Islet of Langerhans (tissue), 1 donor: ENCODE data around the gene SCN1B.
"Not testable (repeated sequence)": the region's sequence is repeated elsewhere in the genome, so short reads cannot be mapped to it uniquely, and the experiment has no call there.

Source experiments
- FAIRE-seq: peaks from one replicate; lab custom pipeline; 2011; peaks lifted over from hg19 to GRCh38; lab: Jason Lieb, UNC

SCN1B gene

GRCh38 chr19:35019144-35019543, 11.1 kb upstream of the SCN1B start:
- no peak for FAIRE-seq

GRCh38 chr19:35021016-35021415, 9.3 kb upstream of the SCN1B start:
- no peak for FAIRE-seq

- FAIRE-seq, result no peak
Observed at GRCh38 chr19:35021596-35021995, 8.7 kb upstream of the SCN1B start.

GRCh38 chr19:35022460-35022859, 7.8 kb upstream of the SCN1B start:
- FAIRE-seq, result no peak

GRCh38 chr19:35023428-35023827, 6.8 kb upstream of the SCN1B start:
- no peak for FAIRE-seq

GRCh38 chr19:35024095-35024494, 6.2 kb upstream of the SCN1B start:
- FAIRE-seq, result no peak

GRCh38 chr19:35025969-35026368, 4.3 kb upstream of the SCN1B start:
- FAIRE-seq, result no peak

GRCh38 chr19:35026418-35026817, 3.9 kb upstream of the SCN1B start:
- FAIRE-seq, result no peak

- FAIRE-seq, result no peak
Observed at GRCh38 chr19:35027009-35027408, 3.3 kb upstream of the SCN1B start.

- no peak for FAIRE-seq
Observed at GRCh38 chr19:35027851-35028599, 2.2 kb upstream of the SCN1B start.

GRCh38 chr19:35028600-35028885, 1.7 kb upstream of the SCN1B start:
- FAIRE-seq, result not testable (repeated sequence)

GRCh38 chr19:35029275-35029736, 964 bp upstream of the SCN1B start:
- FAIRE-seq, result not testable (repeated sequence)

- FAIRE-seq, result no peak
Observed at GRCh38 chr19:35029737-35030256, 473 bp upstream of the SCN1B start.

- no peak for FAIRE-seq
Observed at GRCh38 chr19:35031072-35031881, 1.0 kb downstream of the SCN1B start.

GRCh38 chr19:35032356-35032865, 2.1 kb downstream of the SCN1B start:
- no peak for FAIRE-seq

- FAIRE-seq, result no peak
Observed at GRCh38 chr19:35033067-35034004, 3.1 kb downstream of the SCN1B start.

- FAIRE-seq, result no peak
Observed at GRCh38 chr19:35034005-35034502, 3.8 kb downstream of the SCN1B start.

- FAIRE-seq, result no peak
Observed at GRCh38 chr19:35034588-35035382, 4.5 kb downstream of the SCN1B start.

GRCh38 chr19:35037716-35038622, 7.7 kb downstream of the SCN1B start:
- FAIRE-seq, result no peak
